ENCODE measurements around the gene NEURL1.

DNA sequence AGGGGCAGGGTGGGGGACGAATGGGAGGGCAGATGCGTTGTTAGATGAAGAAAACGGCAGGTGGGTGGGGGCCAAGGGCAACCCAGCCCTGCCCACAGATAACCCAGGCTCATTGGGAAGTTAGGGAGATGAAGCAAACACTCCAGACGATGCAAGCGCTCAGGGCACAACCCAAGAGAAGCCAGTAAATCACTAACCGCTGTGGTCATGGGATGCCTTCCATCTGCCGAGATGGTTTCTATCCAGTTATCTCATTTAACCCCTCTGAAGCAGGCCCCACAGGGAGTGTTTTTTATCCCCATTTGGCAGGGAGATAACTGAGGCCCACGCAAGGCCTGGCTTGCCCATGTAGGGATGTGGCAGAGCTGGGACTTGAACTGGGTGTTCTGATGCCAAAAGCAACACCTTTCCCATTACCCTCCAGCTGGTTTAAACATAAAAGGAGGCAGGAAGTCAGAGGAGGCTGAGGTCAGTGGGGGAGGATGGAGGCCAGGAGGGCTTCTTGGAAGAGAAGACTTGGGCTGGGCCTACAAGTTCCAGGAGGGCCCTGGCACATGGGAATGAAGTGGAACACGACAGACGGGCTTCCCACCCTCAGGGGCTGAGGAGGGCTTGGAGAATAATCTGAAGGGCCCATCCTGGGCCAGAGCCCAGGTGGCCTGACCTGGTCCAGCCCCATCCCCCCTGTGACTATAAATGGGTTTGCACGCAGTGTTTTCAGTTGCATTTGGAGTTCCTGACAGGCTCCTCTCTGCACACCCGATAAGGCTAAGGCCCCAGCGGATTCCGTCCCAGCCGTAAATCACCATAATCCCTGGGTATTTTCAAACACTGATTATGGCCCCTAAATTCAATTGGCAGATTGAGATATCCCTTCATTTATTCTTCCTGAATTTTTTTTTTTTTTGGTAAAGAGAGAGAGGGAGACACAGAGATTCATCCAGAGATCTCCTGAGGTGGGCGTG lies 80.9 kb downstream of the NEURL1 start:
- TF ChIP-seq, protein P1, sequence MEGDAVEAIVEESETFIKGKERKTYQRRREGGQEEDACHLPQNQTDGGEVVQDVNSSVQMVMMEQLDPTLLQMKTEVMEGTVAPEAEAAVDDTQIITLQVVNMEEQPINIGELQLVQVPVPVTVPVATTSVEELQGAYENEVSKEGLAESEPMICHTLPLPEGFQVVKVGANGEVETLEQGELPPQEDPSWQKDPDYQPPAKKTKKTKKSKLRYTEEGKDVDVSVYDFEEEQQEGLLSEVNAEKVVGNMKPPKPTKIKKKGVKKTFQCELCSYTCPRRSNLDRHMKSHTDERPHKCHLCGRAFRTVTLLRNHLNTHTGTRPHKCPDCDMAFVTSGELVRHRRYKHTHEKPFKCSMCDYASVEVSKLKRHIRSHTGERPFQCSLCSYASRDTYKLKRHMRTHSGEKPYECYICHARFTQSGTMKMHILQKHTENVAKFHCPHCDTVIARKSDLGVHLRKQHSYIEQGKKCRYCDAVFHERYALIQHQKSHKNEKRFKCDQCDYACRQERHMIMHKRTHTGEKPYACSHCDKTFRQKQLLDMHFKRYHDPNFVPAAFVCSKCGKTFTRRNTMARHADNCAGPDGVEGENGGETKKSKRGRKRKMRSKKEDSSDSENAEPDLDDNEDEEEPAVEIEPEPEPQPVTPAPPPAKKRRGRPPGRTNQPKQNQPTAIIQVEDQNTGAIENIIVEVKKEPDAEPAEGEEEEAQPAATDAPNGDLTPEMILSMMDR (IDR thresholded peaks at IDR 0.05): no peak
- TF ChIP-seq POLR2A (IDR thresholded peaks at IDR 0.05) (no peak), EP300 (IDR thresholded peaks at IDR 0.05) (no peak)

Measured in ovary (tissue), 3 donors.